ENCODE measurements around the gene IFNGR2. TPM values are rescaled to one million over a fixed set of nuclear protein-coding genes. Genes with fewer than 3 reads are reported as not detected.

Gene IFNGR2
- total and polyA plus RNA-seq, 2 of the 8 experiments (the other 6 are each of a cell fraction or from before 2014, with no cell fraction given): 36.0 to 46.4 TPM

DNA sequence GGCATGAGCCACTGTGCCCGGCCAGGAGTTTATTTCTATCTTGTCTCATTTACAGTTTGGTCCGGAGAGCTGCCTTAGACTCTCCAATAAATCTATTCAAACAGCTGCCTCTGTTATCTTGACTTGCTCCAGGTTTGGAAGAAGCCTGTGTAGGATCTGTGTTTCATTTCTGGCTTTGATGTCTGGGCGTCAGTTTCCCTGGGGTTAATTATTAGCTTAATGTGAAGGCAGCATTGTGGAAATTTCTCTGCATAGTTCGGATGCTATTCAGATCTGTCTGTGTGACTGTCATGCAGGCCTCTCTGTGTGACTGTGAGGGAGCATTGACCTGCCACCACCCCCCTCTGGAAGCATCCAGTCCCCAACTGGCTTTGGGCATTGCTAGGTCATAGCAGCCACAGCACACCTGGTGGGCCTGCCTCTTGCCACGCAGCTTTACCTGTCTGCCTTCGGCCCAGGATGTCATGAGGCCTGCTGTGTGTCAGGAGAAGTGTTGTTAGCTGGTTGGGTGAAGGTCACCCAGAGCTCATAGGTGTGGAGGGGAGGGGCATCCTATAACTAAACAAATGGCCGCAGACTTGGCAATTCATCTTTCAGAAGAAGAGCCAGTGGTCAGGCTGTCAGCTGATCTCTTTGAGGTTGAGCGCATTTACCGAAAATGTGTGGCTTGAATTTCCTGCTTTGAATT lies 9.8 kb downstream of the IFNGR2 start:
- WGBS, 2 experiments (ENCODE audit: extremely low coverage in 1 of 2, insufficient coverage in 1 of 2, insufficient read length in 1 of 2, insufficient replicate concordance in 2 of 2, low coverage in 1 of 2, low lambda C conversion rate in 2 of 2, missing lambda C conversion rate in 1 of 2): 68% methylated on average over 9 of the region's 9 CpGs; no CpG with 5 or more reads in 1 of the 2 experiments
- FAIRE-seq (no peak), DNase-seq (ENCODE audit: low read depth in 1 of 2, low spot score in 2 of 2) (no peak)
- Histone ChIP-seq H3K18ac (ENCODE audit: extremely low read depth, low read length) (no peak overlapping the region; the same call in 1 of the 2 replicates), H3K23me2 (ENCODE audit: low read depth, low read length) (no peaks in the 10 kb centered on the region), H3K36me3 (ENCODE audit: control insufficient read depth in 2 of 4, insufficient read depth in 4 of 4, low read length in 3 of 4) (peaks cover 3 to 14% (median 9%) of the 10 kb centered on the region in 4 experiments; a peak in 5 of 8 replicates), H2BK15ac (ENCODE audit: low read length) (no peak overlapping the region), H4K20me1 (replicated peaks in 1 of 2; ENCODE audit: control insufficient read depth in 1 of 2, insufficient read depth in 2 of 2, low read length in 2 of 2) (peaks cover 5 to 7% of the 10 kb centered on the region in 2 experiments), H2BK5ac (ENCODE audit: low read depth, low read length) (0 out of 2 replicates have a peak overlapping the region, but pooled peaks have one; percentile 26), H3K4me1 (replicated peaks in 1 of 4; ENCODE audit: control insufficient read depth in 3 of 4, insufficient read depth in 4 of 4, low read length in 3 of 4) (peaks cover 4 to 13% (median 7%) of the 10 kb centered on the region in 4 experiments; a peak in 6 of 7 replicates), H3K79me1 (ENCODE audit: low read depth, low read length) (peaks cover 12% of the 10 kb centered on the region), H3K4ac (replicated peaks; ENCODE audit: insufficient read length, low read depth, low read length) (no peak overlapping the region), H3K4me2 (ENCODE audit: insufficient read depth in 1 of 2, low read depth in 2 of 2, low read length in 2 of 2) (peak overlapping the region in 1 of 2 experiments; percentile 9; a peak in 1 of 4 replicates), H3K79me2 (ENCODE audit: control insufficient read depth in 1 of 2, insufficient read depth in 2 of 2, low read length in 2 of 2) (peaks cover 3 to 69% of the 10 kb centered on the region in 2 experiments), H2BK20ac (ENCODE audit: low read length) (no peak overlapping the region), H3K23ac (ENCODE audit: insufficient read length) (no peak overlapping the region), H4K91ac (replicated peaks; ENCODE audit: insufficient read length, low read length) (no peak overlapping the region), H2AFZ (ENCODE audit: low read length) (no peak overlapping the region), H3K56ac (replicated peaks; ENCODE audit: insufficient read length, low read depth, low read length) (no peak overlapping the region), H4K8ac (ENCODE audit: extremely low read depth, insufficient read depth, low read length) (no peak overlapping the region), H2BK12ac (ENCODE audit: low read depth, low read length) (no peak overlapping the region), H3K4me3 (ENCODE audit: extremely low read depth in 1 of 4, insufficient read depth in 2 of 4, low read depth in 3 of 4, low read length in 4 of 4) (no peak overlapping the region), H2AK5ac (ENCODE audit: low read depth, low read length) (0 out of 2 replicates have a peak overlapping the region, but pooled peaks have one; percentile 8), H3K9ac (replicated peaks in 1 of 4; ENCODE audit: extremely low read depth in 1 of 4, low read depth in 3 of 4, low read length in 3 of 4) (0 out of 7 replicates have a peak overlapping the region, but pooled peaks of 1 of the 4 experiments have one; percentile 21), H3K14ac (ENCODE audit: insufficient read length) (no peak overlapping the region), H3K9me3 (ENCODE audit: insufficient read depth in 2 of 2, low read depth in 1 of 2, low read length in 1 of 2) (no peaks in the 10 kb centered on the region), H2BK120ac (replicated peaks; ENCODE audit: low read depth, low read length) (no peak overlapping the region), H3K27me3 (replicated peaks in 1 of 4; ENCODE audit: control insufficient read depth in 3 of 4, extremely low read depth in 1 of 4, insufficient read depth in 3 of 4, low read length in 3 of 4) (no peaks in the 10 kb centered on the region), H3K27ac (ENCODE audit: low read depth, low read length) (no peak overlapping the region), H4K5ac (ENCODE audit: insufficient read length, low read depth, low read length) (no peak overlapping the region)
- ChIA-PET CTCF (ENCODE audit: partially characterized antibody) (interaction anchor here (0.6 to 2.1 kb wide), 5 partner anchors 25 to 215 kb away, joined by 3 to 11 read pairs (median 4); no protein-coding TSS in a partner anchor), POLR2A (ENCODE audit: partially characterized antibody) (interaction anchor here (0.8 to 1.2 kb wide), 3 partner anchors 9 to 51 kb away, joined by 3 to 6 read pairs (median 4); partner anchors contain the start of gene IFNGR2)
- TF ChIP-seq NANOG (IDR thresholded peaks at IDR 0.05; ENCODE audit: insufficient read depth, low read depth, low read length, poor library complexity, severe bottlenecking): no peak
- no peak for TF ChIP-seq MAFK (IDR thresholded peaks at IDR 0.05; ENCODE audit: low read depth, low read length)
- no peak for TF ChIP-seq YY1 (IDR thresholded peaks at IDR 0.05; ENCODE audit: low read depth, low read length)
- TF ChIP-seq KDM4A (IDR thresholded peaks at IDR 0.05; ENCODE audit: low read depth, low read length, severe bottlenecking): no peak
- no peak for TF ChIP-seq USF2 (IDR thresholded peaks at IDR 0.05; ENCODE audit: low read length)
- no peak for TF ChIP-seq JUND (IDR thresholded peaks at IDR 0.05; ENCODE audit: low read length)
- no peak for TF ChIP-seq ASH2L (IDR thresholded peaks at IDR 0.05; ENCODE audit: low read length)
- TF ChIP-seq POLR2AphosphoS5 (IDR thresholded peaks at IDR 0.05; ENCODE audit: low read depth, low read length): no peak
- TF ChIP-seq SIRT6 (IDR thresholded peaks at IDR 0.05; ENCODE audit: low read length): no peak
- no peak for TF ChIP-seq SIX5 (IDR thresholded peaks at IDR 0.05; ENCODE audit: low read depth, low read length)
- TF ChIP-seq BCL11A (IDR thresholded peaks at IDR 0.05; ENCODE audit: low read depth in 2 of 2, low read length in 2 of 2): no peak
